ENCODE measurements around the gene AKT1.

DNA sequence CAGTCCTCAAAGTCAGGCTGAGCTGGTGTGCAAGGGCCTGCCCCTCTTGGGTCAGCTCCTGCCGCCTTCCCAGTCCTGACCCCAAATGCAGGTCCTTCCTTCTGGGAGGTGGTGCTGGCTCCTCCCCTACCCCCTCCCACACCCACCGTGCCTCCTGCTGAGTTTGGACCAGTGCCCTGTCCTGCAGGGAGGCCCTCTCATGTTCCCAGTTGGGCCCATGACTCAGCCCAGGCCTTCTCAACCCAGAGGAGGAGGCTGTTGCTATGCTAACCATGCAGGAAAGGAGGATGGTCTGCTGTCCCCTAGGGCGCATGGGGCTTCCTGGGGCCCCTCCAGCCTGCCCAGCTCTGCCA lies 9.8 kb upstream of the AKT1 start:
- TF ChIP-seq, protein P1, sequence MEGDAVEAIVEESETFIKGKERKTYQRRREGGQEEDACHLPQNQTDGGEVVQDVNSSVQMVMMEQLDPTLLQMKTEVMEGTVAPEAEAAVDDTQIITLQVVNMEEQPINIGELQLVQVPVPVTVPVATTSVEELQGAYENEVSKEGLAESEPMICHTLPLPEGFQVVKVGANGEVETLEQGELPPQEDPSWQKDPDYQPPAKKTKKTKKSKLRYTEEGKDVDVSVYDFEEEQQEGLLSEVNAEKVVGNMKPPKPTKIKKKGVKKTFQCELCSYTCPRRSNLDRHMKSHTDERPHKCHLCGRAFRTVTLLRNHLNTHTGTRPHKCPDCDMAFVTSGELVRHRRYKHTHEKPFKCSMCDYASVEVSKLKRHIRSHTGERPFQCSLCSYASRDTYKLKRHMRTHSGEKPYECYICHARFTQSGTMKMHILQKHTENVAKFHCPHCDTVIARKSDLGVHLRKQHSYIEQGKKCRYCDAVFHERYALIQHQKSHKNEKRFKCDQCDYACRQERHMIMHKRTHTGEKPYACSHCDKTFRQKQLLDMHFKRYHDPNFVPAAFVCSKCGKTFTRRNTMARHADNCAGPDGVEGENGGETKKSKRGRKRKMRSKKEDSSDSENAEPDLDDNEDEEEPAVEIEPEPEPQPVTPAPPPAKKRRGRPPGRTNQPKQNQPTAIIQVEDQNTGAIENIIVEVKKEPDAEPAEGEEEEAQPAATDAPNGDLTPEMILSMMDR (IDR thresholded peaks at IDR 0.05) = no peak
- TF ChIP-seq POLR2A (IDR thresholded peaks at IDR 0.05) = no peak
